Heart left ventricle (tissue), 16 donors: ENCODE data around the gene FCHSD2. TPM values are rescaled to one million over a fixed set of nuclear protein-coding genes. Genes with fewer than 3 reads are reported as not detected.

Experiments used
- ATAC-seq, 4 donors: fragments of 200-7000 bp; cut with Tn5 transposase; one replicate each; pipeline ENCODE4 v1.9.1; 2020 to 2022; ENCODE audit warnings: moderate library complexity in 4 of 4, mild to moderate bottlenecking in 3 of 4, moderate number of reproducible peaks in 1 of 4
- DNase-seq, 5 donors: peaks; one replicate each; pipeline ENCODE4 v3.0.0-alpha.2; 2020
- H3K27ac ChIP-seq, 12 donors: fragments of 200-600 bp; sonication (generic) in 4 of 12; one replicate each; pipeline versions ENCODE4 v1.5.0 to v1.8.0; 2016 to 2022; ENCODE audit warnings: mild to moderate bottlenecking in 2 of 12
- H3K27me3 ChIP-seq, 9 donors: fragments of 200-600 bp; sonication (generic) in 2 of 9; one replicate each; pipeline versions ENCODE4 v1.5.1 to v1.8.0; 2016 to 2022; ENCODE audit warnings: mild to moderate bottlenecking in 3 of 9
- H3K36me3 ChIP-seq, 9 donors: fragments of 200-600 bp; sonication (generic) in 2 of 9; one replicate each; pipeline versions ENCODE4 v1.5.0 to v1.8.0; 2018 to 2022; ENCODE audit warnings: mild to moderate bottlenecking in 2 of 9
- H3K4me1 ChIP-seq, 12 donors: fragments of 200-600 bp; sonication (generic) in 4 of 12; one replicate each; pipeline versions ENCODE4 v1.5.0 to v1.8.0; 2016 to 2022; ENCODE audit warnings: mild to moderate bottlenecking in 3 of 12
- H3K4me3 ChIP-seq, 12 donors: fragments of 200-600 bp; sonication (generic) in 4 of 12; one replicate each; pipeline versions ENCODE4 v1.5.0 to v1.8.0; 2017 to 2022; ENCODE audit warnings: mild to moderate bottlenecking in 9 of 12, moderate library complexity in 4 of 12
- H3K9me3 ChIP-seq, 12 donors: fragments of 200-600 bp; sonication (generic) in 4 of 12; one replicate each; pipeline versions ENCODE4 v1.5.0 to v1.8.0; 2016 to 2022; ENCODE audit warnings: mild to moderate bottlenecking in 1 of 12
- POLR2A ChIP-seq, 2 donors: fragments of 450-650 bp; IDR thresholded peaks; one replicate each; pipeline ENCODE4 v1.6.1; 2017; ENCODE audit warnings: antibody characterized with exemption in 2 of 2, mild to moderate bottlenecking in 2 of 2, moderate library complexity in 2 of 2
- WGBS, 4 donors: extraction: QIAGEN DNeasy Blood & Tissue Kit in 2 of 4; methylation state at CpG; one replicate each; pipeline versions ENCODE4 v1.1.5 to v1.1.7; 2013 to 2018; 5-methylcytosine and 5-hydroxymethylcytosine counted together
- intact Hi-C, 10 donors: fragments of 100-400 bp; cut with DNase I; formaldehyde crosslinking; loops; one replicate each; pipeline versions ENCODE4 v1.11.1 to v1.14.2; 2022
- polyA plus RNA-seq, 2 donors: library from polyadenylated mRNA; stranded (reverse); fragments of 200-250 nt; gene quantifications; one replicate each; pipeline ENCODE4 v1.2.3, GENCODE V29; 2013
- total RNA-seq, 9 donors: library from RNA; depleted of rRNA in 2 of 9; stranded (reverse); fragments of >200 nt in 2 of 9; fragmentation: NEBNext Ultra II Directional in 3 of 9; extraction: Animal tissue kit (Norgen Biotek cat#: 25700) in 3 of 9; gene quantifications; one replicate each; pipeline versions ENCODE4 v1.1.0 to v1.2.4, GENCODE V29; 2016 to 2023
- TF ChIP-seq, protein P1 (sequence below), 12 donors: fragments of 200-600 bp; sonication (generic) in 4 of 12; IDR thresholded peaks; one replicate each; pipeline versions ENCODE4 v1.5.0 to v1.8.0; 2018 to 2022; ENCODE audit warnings: antibody characterized with exemption in 12 of 12, mild to moderate bottlenecking in 5 of 12
- donor health status: ischemic (EF 13 %, LVEDD 7.1; RV severe dilation, severe dysfunction).
- donor health status: healthy with polysubstance abuse.
- donor health status: DM: no; HTN: yes; CAD: no.
- donor health status: DM: no; HTN: no; CAD: no.
- donor health status: ischemic (EF 25% LVEDD 6.9; RV normal size, moderate dysfunction).
- donor health status: ischemic (EF 25% LVEDD 5.7; RV mildly dilated, moderate dysfunction).
- donor health status: healthy.
- donor health status: DM: yes; HTN: yes; CAD: no.
- donor health status: ischemic (EF 35%, LVEDD 5.7; RV mildly dilated, moderate dysfunction).
- donor health status: nonischemic (EF 11% LVEDD 7.7; RV severe dilation, severe dysfunction).
- donor health status: DM: yes; HTN: yes; CAD: no.
- donor health status: PGD.
- donor health status: ischemic (EF 29% LVEDD 5.4; RV normal size, mild dysfunction).
- donor health status: nonischemic (EF 23%, LVEDD 6.1; RV moderate dilation, normal function).

The FCHSD2 gene
- total and polyA plus RNA-seq, 11 donors, result 9.9 to 61.1 (median 39.0) TPM

DNA sequence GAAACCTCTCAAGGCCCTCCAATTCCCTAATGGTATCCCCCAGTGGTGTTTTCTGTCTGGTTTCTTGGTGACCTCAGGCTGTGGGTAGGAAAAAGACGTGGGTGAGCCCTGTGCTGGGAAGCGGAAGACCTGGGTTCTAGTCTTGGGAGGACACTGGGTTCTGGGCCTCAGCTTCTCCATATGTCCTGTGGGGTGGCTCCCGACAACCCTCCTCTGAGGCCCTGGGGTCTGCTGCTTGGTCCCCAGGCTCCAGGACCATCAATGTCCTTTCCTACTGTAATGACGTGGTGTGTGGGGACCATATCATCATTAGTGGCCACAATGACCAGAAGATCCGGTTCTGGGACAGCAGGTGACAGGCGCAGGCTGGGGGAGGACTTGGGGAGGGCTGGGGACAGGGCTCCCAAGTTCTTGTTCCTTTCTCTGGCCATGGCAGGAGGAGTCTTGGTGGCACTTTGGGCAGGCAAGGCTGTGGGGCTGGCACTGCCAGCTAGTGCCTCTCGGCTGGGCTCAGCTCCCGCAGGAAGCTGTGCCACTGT, 315.1 kb downstream of the FCHSD2 start:
- H3K27ac ChIP-seq, result peak overlapping the region in 5 of 12 donors; percentile 55 to 89 (median 62)
- 88 to 93% (median 91%) methylated on average over 7 to 8 of the region's 8 CpGs for WGBS, 4 donors
- no peak for ATAC-seq

DNA sequence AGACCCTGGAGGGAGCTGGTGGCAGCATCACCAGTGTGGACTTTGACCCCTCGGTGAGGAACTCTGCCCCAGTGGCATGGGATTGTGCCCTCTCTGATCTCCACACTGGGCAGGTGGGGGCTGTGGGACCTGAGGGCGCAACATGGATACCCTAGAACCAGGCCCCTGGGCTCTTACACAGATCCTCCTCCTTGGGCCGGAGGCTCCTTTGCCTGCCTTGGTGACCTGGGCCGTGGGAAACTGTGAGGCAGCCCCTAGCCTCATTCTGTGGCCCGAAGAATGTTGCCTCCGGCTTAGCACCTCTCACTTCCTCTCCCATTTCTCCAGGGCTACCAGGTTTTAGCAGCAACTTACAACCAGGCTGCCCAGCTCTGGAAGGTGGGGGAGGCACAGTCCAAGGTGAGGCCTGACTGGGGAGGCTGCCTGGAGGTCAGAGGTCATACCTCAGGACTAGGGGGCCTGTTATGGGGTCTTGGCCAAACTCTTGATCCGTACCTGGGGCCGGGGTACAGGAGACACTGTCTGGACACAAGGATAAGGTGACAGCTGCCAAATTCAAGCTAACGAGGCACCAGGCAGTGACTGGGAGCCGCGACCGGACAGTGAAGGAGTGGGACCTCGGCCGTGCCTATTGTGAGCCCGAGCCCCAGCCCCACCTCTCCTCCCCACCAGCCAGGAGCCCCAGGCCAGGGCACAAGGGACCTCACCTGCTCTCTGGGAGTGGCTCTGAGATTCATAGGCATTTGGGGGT, 315.8 kb downstream of the FCHSD2 start:
- peaks cover 0 to 79% (median 7%) of the 10 kb centered on the region in 9 donors for H3K36me3 ChIP-seq
- peak in 2 of 5 donors; percentile 22 to 59 for DNase-seq
- TF ChIP-seq, protein P1, sequence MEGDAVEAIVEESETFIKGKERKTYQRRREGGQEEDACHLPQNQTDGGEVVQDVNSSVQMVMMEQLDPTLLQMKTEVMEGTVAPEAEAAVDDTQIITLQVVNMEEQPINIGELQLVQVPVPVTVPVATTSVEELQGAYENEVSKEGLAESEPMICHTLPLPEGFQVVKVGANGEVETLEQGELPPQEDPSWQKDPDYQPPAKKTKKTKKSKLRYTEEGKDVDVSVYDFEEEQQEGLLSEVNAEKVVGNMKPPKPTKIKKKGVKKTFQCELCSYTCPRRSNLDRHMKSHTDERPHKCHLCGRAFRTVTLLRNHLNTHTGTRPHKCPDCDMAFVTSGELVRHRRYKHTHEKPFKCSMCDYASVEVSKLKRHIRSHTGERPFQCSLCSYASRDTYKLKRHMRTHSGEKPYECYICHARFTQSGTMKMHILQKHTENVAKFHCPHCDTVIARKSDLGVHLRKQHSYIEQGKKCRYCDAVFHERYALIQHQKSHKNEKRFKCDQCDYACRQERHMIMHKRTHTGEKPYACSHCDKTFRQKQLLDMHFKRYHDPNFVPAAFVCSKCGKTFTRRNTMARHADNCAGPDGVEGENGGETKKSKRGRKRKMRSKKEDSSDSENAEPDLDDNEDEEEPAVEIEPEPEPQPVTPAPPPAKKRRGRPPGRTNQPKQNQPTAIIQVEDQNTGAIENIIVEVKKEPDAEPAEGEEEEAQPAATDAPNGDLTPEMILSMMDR (IDR thresholded peaks at IDR 0.05), result no peak
- TF ChIP-seq POLR2A (IDR thresholded peaks at IDR 0.05), result no peak
- H3K4me1 ChIP-seq, result peaks cover 5 to 44% (median 18%) of the 10 kb centered on the region in 12 donors
- no peak overlapping the region for H3K4me3 ChIP-seq
- H3K27ac ChIP-seq, result peak overlapping the region in 1 of 12 donors; percentile 59
- intact Hi-C loops, result loop anchor here in 1 of 10 donors (5.0 kb wide), 1 partner anchor 416 kb away; no protein-coding TSS in a partner anchor
- ATAC-seq, result no peak
- no peaks in the 10 kb centered on the region for H3K9me3 ChIP-seq
- WGBS, 4 donors, result 88 to 93% (median 92%) methylated on average over 8 to 15 of the region's 15 CpGs
- H3K27me3 ChIP-seq, result no peaks in the 10 kb centered on the region

More for the DNA sequence above, 315.1 kb downstream of the FCHSD2 start:
- Histone ChIP-seq H3K36me3 (peaks cover 0 to 85% (median 7%) of the 10 kb centered on the region in 9 donors), H3K27me3 (no peaks in the 10 kb centered on the region), H3K4me1 (peaks cover 6 to 44% (median 19%) of the 10 kb centered on the region in 12 donors), H3K9me3 (no peaks in the 10 kb centered on the region), H3K4me3 (no peak overlapping the region)
- DNase-seq, result no peak
- intact Hi-C loops, result loop anchor here in 1 of 10 donors (5.0 kb wide), 1 partner anchor 415 kb away; no protein-coding TSS in a partner anchor
- TF ChIP-seq, protein P1 (IDR thresholded peaks at IDR 0.05), result no peak
- no peak for TF ChIP-seq POLR2A (IDR thresholded peaks at IDR 0.05)

DNA sequence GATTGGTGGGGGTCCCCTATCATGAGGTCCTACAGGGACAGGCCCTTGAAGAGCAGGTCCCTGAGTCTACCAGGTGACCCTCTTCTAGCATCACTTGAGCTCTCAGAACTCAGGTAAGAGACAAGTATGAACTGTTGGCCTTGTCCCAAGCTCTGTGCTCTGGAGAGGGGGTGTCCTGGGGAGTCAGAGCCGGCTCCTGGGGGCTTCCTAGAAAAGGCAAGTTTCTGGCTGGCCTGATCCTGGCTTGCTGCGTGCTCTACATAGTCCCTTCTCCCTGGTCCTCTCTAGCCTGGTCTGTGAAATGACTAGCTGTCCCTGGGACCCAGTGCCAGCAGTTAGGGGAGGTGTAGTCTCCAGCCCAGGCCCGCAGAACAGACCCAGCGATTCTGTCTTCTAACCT, 316.5 kb downstream of the FCHSD2 start:
- Histone ChIP-seq H3K4me1 (peaks cover 5 to 46% (median 15%) of the 10 kb centered on the region in 12 donors), H3K27me3 (no peaks in the 10 kb centered on the region), H3K27ac (no peak overlapping the region), H3K4me3 (no peak overlapping the region), H3K9me3 (no peaks in the 10 kb centered on the region), H3K36me3 (peaks cover 0 to 76% (median 7%) of the 10 kb centered on the region in 9 donors)
- DNase-seq (no peak), ATAC-seq (no peak)
- intact Hi-C loops, result loop anchor here in 1 of 10 donors (5.0 kb wide), 1 partner anchor 417 kb away; no protein-coding TSS in a partner anchor
- WGBS, 4 donors, result 40 to 81% (median 75%) methylated on average over 2 to 4 of the region's 4 CpGs
- TF ChIP-seq, protein P1 (IDR thresholded peaks at IDR 0.05), result no peak
- TF ChIP-seq POLR2A (IDR thresholded peaks at IDR 0.05), result no peak
